Superior temporal gyrus (tissue), 1 donor: Measurements from ENCODE around the gene NBDY.
A peak's percentile ranks its signal among the peaks of the same experiment; 100 is the strongest.
"Not testable (repeated sequence)": the region's sequence is repeated elsewhere in the genome, so short reads cannot be mapped to it uniquely, and the experiment has no call there.

ENCODE experiments used
- DNase-seq: peaks from one replicate; pipeline ENCODE4 v3.0.0-alpha.2; 2016; ENCODE audit errors: extremely low spot score

Gene NBDY

DNA sequence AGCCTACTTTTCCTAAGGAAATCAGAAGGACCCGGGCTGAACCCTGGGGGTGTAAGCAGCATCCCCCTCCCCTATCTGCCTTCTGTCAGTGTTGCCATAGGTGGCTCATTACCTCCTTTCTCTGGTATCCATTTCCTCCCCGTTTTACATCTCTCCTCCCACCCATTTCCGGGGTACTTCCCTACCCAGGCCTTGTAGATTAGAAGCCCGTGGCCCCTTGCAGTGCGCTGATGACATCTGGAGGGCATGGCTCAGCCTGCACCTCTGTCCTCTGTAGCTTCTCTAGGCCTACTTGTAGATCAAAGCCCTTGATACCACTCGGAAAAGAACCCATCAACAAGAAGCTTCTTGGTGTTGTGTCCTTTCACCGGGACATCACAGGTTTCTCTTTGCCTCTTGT lies 71.8 kb downstream of the NBDY start:
- no peak for DNase-seq

DNA sequence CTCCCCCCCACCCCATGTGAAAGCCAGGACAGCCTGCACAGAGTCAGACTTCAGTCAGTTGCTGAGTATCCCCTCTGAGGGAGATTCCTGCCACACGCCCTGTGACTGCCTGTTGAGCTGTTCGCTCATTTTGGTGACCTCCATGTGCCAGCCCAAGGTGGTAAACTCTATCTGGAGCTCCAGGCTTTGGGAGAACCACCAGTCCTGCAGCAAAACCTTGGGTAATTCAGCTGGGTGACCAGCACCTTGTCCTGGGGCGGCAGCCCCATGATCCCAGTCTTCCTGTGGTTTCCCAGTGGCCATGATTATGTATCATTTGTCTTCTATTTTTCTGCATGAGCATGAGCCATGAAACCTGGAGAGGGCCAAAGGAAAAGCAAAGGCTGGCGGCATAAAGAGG lies 73.4 kb downstream of the NBDY start:
- no peak for DNase-seq

DNA sequence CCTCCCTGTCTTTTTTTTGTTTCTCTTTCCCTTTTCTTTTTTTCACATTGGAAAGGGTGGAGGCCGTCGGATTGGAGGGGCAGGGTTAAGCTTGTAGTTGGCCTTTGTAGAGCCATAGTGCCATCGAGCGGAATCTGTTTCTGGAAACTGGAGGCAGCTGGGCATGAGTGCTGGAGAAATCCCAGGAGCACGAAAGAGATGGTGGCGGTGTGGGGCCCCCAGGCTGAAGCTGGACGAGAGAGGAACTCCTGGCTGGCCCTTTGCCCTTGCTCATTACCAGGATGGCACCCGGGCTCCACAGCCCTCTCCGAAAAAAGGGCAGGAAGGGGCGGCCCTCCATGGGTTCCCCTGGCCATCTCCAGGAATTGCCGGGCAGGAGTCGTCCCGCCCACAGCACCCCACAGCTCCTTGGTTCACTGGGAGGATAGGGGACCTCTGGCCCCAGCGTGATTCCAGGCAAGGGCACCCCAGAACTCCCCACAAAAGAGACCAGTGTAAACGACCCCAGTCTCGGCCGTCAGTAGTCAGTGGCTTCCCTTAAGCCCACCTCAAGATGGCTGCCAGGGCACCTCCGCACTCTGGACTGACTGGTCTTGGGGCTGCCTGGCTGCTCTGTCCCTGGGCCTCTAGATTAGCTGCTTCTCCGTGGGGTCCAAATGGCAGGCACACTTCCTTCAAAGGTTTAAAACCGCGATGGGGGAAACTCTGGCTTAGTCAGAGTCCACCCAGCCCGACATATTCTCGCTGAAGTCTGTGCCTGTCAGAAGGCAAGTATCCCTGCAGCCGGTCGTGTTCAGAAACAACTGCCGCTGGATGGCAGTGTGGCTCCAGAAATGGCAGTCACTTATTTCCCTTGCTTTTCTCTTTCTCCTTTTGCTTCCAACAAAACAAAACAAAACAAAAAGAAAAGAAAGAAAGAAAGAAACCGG lies 74.1 kb downstream of the NBDY start:
- peak; percentile 86 for DNase-seq

DNA sequence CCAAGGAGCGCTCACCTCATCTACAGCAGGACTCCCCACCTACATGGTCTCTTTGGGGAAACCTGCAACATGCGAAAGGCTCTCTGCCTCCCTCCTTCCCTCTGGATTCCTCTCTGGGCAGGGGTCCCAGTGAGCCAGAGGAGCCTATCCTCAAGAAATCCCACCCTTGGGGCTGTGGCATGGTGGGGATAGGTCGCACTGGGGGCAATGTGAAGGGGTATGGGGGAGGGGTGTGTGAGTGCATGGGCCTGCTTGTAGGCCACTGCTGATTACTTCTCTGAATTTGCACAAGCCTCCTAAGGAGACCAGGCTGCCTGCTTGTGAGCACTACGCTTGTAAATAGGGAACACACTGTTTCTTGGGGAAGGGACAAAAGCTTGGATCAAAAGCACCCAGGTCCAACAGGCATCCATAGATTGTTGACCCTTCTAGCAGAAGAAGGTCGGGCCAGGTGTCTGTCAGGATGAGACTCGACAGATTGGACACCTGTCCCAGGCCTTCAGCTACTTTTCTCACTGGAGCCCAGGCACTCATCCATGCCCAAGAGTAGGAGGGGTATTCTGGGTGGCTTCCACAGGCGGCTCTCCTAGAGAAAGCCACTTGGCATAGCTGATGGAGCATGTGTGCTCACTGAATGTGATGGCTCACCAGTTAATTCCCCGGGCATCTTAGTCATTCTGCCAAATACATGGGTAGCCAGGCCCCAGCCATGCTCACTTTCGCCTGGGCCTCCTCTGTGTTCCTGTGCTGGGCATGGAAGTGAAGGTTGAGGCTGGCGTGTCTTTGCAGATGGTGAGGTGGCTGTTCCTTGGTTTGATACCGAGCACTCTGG lies 75.0 kb downstream of the NBDY start:
- no peak for DNase-seq

DNA sequence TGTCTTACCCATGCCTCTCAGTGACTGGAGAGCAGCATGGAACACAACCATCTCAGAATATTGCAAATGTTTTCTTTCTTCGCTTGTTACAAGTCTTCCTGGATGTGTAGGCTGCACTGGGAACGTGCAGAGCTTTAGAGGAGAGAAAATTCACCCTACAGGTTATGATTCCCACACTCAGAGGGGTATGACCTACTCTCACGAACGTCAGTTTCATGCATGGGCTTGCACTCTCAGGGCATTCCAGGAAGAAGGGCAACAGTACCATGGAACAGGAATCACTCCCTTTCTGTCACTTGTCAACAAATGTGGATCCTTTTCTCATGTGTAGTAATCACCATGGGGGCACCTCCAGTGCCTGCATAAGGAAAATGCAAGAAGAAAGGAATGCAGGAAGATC lies 75.8 kb downstream of the NBDY start:
- DNase-seq: no peak

DNA sequence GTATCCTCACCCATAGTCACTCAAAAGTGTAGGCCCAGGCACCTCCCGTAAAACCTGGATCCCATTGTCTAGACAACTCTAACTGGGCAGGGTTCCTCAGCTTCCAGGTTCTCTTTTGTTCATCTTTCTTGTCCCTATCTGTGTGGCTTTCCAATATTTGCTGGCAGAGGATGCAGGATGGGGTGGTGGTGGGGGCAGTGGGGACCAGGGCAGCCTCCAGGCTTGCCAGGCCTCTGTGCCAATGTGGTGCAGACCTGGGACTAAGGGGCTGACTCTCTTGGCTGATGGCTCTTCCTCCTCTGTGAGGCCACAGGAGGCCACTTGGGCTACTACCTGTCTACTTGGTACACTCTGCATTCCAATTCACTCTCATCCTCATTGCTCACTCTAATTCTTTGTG lies 76.4 kb downstream of the NBDY start:
- DNase-seq: no peak

DNA sequence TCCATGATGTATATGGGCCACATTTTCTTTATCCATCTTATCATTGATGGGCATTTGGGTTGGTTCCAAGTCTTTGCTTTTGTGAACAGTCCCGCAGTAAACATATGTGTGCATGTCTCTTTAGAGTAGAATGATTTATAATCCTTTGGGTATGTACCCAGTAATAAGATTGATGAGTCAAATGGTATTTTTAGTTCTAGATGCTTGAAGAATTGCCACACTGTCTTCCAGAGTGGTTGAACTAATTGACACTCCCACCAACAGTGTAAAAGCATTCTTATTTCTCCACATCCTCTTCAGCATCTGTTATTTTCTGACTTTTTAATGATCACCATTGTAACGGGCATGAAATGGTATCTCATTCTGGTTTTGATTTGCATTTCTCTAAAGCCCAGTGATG lies 77.1 kb downstream of the NBDY start:
- not testable (repeated sequence) for DNase-seq

DNA sequence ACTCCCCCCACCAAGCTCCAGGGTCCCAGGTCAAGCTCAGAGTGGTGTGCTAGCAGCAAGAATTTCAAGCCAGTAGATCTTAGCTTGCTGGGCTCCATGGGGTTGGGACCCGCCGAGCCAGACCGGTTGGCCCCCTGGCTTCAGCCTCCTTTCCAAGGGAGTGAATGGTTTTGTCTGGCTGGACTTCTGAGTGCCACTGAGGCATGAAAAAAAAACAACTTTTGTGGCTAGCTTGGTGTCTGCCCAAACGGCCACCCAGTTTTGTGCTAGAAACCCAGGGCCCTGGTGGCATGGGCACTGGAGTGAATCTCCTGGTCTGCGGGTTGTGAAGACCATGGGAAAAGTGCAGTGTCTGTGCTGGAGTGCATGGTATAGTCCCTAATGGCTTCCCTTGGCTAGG lies 82.6 kb downstream of the NBDY start:
- DNase-seq: no peak

DNA sequence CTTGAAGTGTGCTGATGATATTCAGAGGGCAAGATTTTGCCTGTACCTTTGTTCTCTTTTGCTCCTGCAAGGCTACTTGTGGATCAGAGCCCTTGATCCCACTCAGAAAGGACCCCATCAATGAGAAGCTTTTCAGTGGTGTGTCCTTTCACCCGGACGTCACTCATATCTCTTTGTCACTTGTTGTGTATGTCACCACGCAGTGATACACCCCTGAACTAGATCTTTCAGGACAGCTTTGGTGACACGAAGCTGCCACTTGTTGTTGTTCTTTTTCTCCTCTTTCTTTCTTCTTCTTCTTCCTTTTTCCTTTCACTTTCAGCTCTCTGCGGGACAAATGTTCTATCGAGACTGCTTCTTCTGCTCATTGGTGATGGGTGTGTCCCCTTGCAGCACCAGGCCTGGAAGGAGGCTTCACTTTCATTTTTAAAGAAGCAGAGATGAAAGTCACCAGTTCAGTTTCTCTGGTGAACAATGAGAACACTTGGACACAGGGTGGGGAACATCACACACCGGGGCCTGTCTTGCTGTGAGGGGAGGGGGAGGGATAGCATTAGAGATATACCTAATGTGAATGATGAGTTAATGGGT lies 83.6 kb downstream of the NBDY start:
- DNase-seq: no peak

DNA sequence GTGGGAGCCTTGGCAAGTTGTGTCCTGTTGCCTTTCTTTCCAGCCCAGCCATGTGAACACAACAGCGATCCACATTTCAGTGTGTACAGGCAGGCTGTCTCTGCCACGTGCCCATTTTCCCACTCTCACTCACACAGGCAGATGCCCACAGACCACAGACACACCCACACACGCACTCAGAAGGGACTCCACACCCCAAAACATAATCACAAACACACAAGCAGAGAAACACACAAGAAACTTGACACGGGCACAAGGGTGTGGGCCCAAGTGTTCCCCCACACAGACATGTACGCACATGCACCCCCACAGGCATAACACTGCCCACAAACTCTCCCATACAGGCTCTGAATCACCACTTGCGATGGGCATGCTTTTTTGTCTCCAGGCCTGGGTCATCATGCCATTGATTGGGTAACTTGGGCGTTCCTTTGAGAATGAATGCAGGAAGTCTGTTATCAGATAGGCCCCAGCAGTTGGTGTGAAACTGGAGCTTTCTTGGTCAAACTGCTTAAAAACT lies 84.3 kb downstream of the NBDY start:
- DNase-seq: no peak

DNA sequence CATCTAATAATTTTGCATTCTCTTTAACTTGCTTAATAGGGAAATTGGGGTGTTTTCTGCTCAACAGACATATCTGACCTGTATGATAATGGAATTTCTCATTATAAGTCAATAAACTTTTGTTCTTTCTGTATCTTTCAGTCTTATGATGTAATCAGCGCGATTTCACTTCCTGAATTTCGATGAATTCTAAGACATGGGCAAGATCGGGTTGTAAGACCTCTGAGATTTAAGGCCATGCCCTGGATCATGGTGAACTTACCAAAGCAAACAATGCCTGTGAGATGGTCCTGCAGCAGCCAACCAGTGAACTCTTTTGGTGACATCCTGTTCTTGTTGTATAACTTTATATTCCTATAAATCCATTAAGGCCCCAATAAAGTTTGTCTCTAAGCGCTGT lies 88.1 kb downstream of the NBDY start:
- no peak for DNase-seq

DNA sequence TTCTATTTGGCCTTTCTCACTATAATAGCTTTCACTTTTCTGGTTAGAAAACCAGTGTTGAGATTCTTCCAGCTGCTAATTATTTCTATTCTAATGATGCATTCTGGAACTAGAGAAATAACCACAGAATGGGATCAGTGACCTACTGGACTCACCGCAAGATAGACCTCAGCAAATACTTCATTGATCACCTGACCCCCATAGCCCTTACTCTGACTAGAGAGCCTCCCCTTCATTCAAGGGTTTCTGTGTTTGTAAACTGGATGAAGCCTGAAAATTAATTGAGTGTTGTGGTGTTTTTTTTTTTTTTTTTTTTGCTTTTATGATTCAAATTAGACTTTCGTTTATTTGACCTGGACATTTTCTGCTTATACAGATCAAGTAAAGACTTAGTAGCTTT lies 97.0 kb downstream of the NBDY start:
- no peak for DNase-seq

DNA sequence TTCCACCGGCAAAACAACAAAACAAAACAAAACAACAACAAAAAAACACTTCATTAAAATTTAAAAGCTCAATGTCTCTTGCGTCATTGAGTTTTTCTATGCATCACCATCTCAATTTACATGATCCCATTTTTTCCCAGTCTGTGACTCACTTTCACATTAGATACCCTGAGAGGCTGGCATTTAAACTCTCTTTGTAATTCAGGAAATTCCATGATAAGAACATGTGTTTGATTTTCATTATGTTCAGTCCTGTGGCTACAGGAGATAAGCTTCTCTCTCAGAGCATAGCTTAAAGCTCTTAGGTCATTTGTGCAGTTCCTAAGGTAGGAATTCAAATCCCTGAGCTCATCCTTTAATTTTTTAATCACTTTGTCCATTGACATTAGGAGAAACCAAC lies 104.6 kb downstream of the NBDY start:
- DNase-seq: no peak

DNA sequence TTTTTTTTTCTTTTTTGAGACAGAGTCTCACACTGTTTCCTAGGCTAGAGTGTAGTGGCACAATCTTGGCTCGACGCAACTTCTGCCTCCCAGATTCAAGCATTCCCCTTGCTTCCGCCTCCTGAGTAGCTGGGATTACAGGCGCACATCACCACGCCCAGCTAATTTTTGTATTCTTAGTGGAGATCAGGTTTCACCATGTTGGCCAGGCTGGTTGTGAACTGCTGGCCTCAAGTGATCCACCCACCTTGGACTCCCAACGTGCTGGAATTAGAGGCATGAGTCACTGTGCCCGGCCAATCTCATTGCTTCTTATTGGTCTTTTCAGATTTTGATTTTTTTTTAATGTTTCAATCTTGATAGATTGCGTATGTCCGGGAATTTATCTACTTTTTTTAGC lies 124.4 kb downstream of the NBDY start:
- no peak for DNase-seq

DNA sequence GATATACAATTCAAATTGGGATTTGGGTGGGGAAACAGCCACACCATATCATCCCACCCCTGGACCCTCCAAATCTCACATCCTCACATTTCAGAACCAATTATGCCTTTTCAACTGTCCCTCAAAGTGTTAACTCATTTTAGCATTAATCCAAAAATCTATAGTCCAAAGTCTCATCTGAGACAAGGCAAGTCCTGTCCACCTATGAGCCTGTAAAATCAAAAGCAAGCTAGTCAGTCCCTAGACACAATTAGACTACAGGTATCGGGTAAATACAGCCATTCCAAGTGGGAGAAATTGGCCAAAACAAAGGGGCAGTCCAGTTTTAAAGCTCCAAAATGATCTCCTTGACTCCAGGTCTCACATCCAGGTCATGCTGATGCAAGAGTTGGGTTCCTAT lies 128.0 kb downstream of the NBDY start:
- no peak for DNase-seq

DNA sequence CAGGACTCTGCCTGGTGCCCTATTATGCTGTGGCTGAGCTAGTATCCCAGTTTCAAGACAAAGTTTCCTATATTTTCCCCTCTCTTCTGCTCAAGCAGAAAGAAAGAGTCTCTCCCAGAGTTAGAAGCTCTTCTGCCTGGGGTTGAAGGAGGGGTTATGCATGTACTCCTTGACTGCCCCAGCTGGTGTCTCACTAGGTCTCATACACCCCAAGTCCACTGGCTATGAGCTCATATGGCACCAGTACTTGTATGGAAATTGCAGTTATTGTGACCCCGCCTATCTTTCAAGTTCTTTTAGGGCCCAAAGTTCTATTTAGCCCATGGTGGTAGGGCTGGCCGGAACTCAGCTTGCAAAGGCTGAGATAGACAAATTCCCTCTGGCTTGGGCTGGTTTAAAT lies 131.8 kb downstream of the NBDY start:
- DNase-seq: no peak
